Choroid plexus epithelial cell (primary cell): ENCODE measurements around the gene VSX1.

Source experiments
- DNase-seq: peaks from one replicate; pipeline ENCODE4 v3.0.0-alpha.2; 2010; ENCODE audit warnings: low read depth
- H3K4me3 ChIP-seq: 2 replicates; pipeline ENCODE4 v1.5.1; 2011; ENCODE audit warnings: low read depth, mild to moderate bottlenecking, control low read depth, low read length, moderate library complexity
- TF ChIP-seq, protein P1 (sequence below): conservative IDR thresholded peaks from 2 replicates; pipeline ENCODE4 v1.5.1; 2011; ENCODE audit warnings: low read depth, mild to moderate bottlenecking, control low read depth, inconsistent platforms, low read length, moderate library complexity

Gene VSX1

DNA sequence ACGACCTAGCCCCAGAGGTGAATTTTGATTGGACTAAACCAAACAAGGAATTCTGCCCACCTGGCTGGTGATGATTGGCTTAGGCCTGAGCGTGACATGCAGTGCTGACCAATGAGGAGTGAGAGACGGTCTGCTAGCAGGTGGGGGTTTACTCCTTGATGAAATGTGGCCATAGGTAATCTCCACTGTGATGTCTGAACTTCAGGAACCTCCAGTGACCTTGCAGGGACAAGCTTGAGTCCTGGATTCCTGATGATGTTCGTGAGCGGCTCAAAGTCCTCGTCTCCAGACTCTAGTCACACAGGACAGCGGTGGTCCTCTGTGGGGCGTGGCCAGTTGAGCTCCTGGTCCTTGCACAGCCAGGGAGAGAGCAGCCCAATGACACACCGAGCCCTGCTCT lies 8.4 kb downstream of the VSX1 start:
- TF ChIP-seq, protein P1, sequence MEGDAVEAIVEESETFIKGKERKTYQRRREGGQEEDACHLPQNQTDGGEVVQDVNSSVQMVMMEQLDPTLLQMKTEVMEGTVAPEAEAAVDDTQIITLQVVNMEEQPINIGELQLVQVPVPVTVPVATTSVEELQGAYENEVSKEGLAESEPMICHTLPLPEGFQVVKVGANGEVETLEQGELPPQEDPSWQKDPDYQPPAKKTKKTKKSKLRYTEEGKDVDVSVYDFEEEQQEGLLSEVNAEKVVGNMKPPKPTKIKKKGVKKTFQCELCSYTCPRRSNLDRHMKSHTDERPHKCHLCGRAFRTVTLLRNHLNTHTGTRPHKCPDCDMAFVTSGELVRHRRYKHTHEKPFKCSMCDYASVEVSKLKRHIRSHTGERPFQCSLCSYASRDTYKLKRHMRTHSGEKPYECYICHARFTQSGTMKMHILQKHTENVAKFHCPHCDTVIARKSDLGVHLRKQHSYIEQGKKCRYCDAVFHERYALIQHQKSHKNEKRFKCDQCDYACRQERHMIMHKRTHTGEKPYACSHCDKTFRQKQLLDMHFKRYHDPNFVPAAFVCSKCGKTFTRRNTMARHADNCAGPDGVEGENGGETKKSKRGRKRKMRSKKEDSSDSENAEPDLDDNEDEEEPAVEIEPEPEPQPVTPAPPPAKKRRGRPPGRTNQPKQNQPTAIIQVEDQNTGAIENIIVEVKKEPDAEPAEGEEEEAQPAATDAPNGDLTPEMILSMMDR: no peak
- H3K4me3 ChIP-seq: no peak overlapping the region
- no peak for DNase-seq

DNA sequence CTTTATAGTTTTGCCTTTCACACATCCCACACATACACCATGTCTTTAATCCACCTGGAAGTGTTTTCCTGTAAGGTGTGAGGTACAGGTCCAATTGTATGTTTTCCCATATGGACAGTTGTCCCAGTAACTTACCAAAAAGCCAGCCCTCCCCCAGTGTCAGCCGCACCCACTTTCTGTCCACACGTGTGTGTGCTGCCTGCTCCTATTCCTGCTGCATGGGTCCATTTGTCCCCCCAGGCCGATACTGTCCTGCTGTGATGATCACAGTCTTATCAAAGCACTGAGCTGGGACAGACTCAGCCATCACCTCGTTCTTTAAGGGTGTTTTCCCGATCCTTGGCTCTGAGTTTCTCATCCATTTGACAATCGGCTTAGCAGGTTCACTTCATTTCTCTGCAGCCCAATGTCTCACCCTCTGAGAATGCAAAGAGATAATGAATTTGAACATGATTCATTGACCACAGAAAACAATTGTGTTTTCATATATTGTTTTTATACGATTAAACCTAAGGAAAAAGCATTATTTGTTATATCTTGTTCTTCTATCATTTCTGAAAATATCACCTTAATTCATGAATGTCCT lies 9.6 kb downstream of the VSX1 start:
- DNase-seq: no peak
- TF ChIP-seq, protein P1: no peak
- no peak overlapping the region for H3K4me3 ChIP-seq

DNA sequence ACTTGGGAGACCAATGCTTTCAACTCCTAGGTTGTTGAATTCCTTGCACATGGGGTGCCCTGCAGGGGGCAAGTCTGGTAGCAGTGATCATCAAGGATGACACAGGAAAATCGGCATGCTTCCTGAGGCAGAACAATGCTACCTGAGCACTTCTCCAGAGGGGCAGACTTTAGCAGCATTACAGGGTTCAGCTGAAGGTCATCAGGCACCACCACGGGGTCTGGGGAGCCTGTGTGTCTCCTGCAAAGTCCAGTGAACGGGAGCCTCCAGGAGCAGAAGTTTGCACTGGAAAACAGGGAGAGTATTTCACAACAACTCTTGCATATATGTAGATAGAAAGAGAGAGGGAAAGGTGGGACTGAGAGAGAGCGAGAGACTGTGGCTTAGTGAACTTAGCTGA lies 10.2 kb downstream of the VSX1 start:
- TF ChIP-seq, protein P1: no peak
- no peak overlapping the region for H3K4me3 ChIP-seq
- DNase-seq: no peak

DNA sequence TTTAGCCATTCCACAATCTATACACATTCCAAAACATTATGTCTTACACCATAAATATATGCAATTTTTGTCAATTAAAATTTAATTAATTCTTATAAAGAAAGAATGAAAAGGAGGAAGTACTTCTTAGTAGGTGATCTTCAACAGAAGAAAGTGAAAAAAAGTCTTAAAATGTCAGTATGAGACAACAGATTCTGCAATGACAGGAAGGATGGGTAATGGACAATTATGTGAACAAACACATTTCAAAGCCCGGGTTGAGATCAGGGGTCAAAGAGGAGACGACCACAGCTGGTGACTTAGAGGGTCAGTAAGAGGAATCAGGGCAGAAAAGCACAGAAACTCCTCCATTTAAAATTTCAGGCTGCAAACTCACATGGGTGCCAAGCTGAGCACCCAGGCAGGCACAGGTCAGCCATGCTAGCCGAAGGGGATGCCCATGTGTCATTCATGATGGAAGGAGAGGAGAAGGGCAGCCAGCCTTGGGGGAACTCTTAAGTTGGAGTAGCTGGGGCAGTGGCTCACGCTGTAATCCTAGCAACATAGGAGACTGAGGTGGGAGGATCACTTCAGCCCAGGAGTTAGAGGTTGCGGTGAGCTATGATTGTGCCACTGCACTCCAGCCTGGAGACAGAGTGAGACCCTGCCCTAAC lies 11.0 kb downstream of the VSX1 start:
- TF ChIP-seq, protein P1: no peak

DNA sequence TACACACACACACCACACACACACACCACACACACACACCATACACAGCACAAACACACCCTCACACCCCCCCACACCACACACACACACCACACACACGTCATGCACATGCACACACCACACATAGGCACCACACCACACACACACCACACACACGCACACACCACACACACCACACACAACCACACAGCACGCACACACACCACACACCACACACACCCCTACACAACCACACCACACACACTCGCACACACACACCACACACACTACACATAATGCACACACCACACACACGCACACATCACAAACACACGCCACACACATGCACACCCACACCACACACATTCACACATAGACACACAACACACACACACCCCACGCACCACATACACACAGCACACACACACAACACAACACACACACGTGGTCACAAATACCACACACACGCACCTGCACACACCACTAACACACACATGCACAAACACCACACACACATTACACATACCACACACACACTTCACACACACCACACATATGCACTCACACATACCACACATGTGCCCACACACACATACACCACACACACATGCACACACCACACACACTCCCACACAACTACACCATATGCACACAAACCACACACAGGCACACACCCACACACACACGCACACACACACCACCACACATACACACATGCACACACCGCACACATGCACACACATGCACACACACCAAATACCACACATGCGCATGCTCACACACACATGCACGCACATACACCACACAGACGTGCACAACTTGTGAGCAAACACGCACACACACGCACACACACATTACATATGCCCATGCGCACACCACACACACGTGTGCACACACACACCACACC lies 14.6 kb downstream of the VSX1 start:
- H3K4me3 ChIP-seq: no peak overlapping the region
- no peak for DNase-seq
- TF ChIP-seq, protein P1: no peak

More for the DNA sequence above, 11.0 kb downstream of the VSX1 start:
- H3K4me3 ChIP-seq: no peak overlapping the region
- no peak for DNase-seq

DNA sequence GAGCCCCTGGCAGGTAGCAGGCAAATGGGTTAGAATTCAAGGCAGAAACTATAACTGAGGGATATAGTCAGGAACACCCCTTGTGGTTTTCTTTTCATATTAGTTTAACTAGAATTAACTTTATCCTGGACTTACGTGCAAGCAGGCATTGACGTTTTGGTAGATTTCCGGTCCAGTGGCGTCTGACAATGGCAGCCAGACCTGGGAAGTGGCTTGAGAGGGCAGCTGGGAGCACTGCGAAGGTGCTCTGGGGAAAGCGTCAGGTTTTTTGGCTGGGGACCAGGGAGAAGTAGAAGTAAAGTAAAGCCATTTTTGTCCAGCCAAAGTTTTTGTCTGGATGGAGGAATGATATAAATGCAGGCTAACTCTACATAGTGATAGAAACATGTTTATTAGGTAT lies 15.6 kb downstream of the VSX1 start:
- DNase-seq: no peak
- H3K4me3 ChIP-seq: no peak overlapping the region
- TF ChIP-seq, protein P1: no peak
